ENCODE measurements around the gene TNNT1.
A peak's percentile ranks its signal among the peaks of the same experiment; 100 is the strongest.

GRCh38 chr19:55088543-55089341, 60.3 kb downstream of the TNNT1 start:
- TF ChIP-seq, protein P1, sequence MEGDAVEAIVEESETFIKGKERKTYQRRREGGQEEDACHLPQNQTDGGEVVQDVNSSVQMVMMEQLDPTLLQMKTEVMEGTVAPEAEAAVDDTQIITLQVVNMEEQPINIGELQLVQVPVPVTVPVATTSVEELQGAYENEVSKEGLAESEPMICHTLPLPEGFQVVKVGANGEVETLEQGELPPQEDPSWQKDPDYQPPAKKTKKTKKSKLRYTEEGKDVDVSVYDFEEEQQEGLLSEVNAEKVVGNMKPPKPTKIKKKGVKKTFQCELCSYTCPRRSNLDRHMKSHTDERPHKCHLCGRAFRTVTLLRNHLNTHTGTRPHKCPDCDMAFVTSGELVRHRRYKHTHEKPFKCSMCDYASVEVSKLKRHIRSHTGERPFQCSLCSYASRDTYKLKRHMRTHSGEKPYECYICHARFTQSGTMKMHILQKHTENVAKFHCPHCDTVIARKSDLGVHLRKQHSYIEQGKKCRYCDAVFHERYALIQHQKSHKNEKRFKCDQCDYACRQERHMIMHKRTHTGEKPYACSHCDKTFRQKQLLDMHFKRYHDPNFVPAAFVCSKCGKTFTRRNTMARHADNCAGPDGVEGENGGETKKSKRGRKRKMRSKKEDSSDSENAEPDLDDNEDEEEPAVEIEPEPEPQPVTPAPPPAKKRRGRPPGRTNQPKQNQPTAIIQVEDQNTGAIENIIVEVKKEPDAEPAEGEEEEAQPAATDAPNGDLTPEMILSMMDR (IDR thresholded peaks at IDR 0.05; ENCODE audit: borderline replicate concordance, extremely low read depth, low read length, poor library complexity, severe bottlenecking), result peak; percentile 76
- no peak for TF ChIP-seq EZH2 (IDR thresholded peaks at IDR 0.05; ENCODE audit: borderline replicate concordance, low read depth, low read length, severe bottlenecking)
